ENCODE data around the gene PHF3. TPM values are rescaled to one million over a fixed set of nuclear protein-coding genes. Genes with fewer than 3 reads are reported as not detected.

PHF3 gene
- total RNA-seq, 1 experiment from 2014 or later = 56.4 TPM

- no peak for ATAC-seq
- H3K27me3 Mint-ChIP-seq (ENCODE audit: low read depth) = no peaks in the 10 kb centered on the region; the same call in 1 of the 2 replicates
Measured at GRCh38 chr6:63732336-63732735, 96.7 kb downstream of the PHF3 start.

DNA sequence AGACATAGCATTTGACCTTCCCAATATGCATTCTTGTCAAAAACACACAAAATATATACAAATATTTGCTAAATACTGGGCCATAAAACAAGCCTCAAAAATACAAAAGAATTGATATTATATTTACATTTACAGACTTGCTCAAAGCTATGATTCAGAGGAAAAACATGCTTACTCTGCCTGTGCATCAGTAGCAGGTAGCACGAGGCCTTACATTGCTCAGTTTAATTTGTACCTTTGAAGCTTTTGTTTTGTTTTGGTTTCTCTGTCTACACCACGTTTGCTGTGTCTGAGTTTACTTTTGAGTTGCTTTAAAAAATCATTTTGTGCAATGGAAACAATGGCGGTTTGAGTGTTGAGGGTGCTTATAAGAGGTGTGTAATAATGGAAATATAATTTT is 99.3 kb downstream of the PHF3 start:
- Mint-ChIP-seq H3K9me3 (peaks cover 27% of the 10 kb centered on the region), H3K36me3 (no peaks in the 10 kb centered on the region; the same call in 1 of the 2 replicates), H3K4me3 (no peak overlapping the region), H3K27ac (no peak overlapping the region), H3K4me1 (no peaks in the 10 kb centered on the region), H3K27me3 (ENCODE audit: low read depth) (no peaks in the 10 kb centered on the region; the same call in 1 of the 2 replicates)
- POLR2A ChIA-PET = no interaction called here
- no peak for ATAC-seq
- no peak for DNase-seq (ENCODE audit: low spot score)
- CTCF ChIA-PET = no interaction called here
- TF ChIP-seq, protein P1, sequence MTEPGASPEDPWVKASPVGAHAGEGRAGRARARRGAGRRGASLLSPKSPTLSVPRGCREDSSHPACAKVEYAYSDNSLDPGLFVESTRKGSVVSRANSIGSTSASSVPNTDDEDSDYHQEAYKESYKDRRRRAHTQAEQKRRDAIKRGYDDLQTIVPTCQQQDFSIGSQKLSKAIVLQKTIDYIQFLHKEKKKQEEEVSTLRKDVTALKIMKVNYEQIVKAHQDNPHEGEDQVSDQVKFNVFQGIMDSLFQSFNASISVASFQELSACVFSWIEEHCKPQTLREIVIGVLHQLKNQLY (CRISPR knock-in tag; IDR thresholded peaks at IDR 0.05) = no peak
- TF ChIP-seq ZNF232 (CRISPR knock-in tag; IDR thresholded peaks at IDR 0.05) (no peak), TEAD4 (CRISPR knock-in tag; IDR thresholded peaks at IDR 0.05) (no peak), ZBTB21 (CRISPR knock-in tag; IDR thresholded peaks at IDR 0.05; ENCODE audit: borderline replicate concordance) (no peak), ZNF219 (CRISPR knock-in tag; IDR thresholded peaks at IDR 0.05; ENCODE audit: borderline replicate concordance) (no peak), ATF6 (CRISPR knock-in tag; IDR thresholded peaks at IDR 0.05) (no peak), NR3C1 (CRISPR knock-in tag; conservative IDR thresholded peaks at IDR 0.05; ENCODE audit: low read depth) (no peak), FOXK1 (CRISPR knock-in tag; IDR thresholded peaks at IDR 0.05) (no peak), ESRRA (CRISPR knock-in tag; IDR thresholded peaks at IDR 0.05; ENCODE audit: borderline replicate concordance) (no peak), RELA (CRISPR knock-in tag; IDR thresholded peaks at IDR 0.05; ENCODE audit: borderline replicate concordance) (no peak)

More at GRCh38 chr6:63732336-63732735, 96.7 kb downstream of the PHF3 start:
- no peak overlapping the region for H3K27ac Mint-ChIP-seq
- DNase-seq (ENCODE audit: low spot score) = no peak
- H3K4me1 Mint-ChIP-seq = no peaks in the 10 kb centered on the region
- H3K36me3 Mint-ChIP-seq = no peaks in the 10 kb centered on the region; the same call in 1 of the 2 replicates
- CTCF ChIA-PET = no interaction called here
- H3K9me3 Mint-ChIP-seq = peaks cover 26% of the 10 kb centered on the region
- H3K4me3 Mint-ChIP-seq = no peak overlapping the region
- POLR2A ChIA-PET = no interaction called here
- no peak for TF ChIP-seq ZBTB21 (CRISPR knock-in tag; IDR thresholded peaks at IDR 0.05; ENCODE audit: borderline replicate concordance)
- TF ChIP-seq ELF4 (CRISPR knock-in tag; IDR thresholded peaks at IDR 0.05; ENCODE audit: low read depth) = no peak
- TF ChIP-seq, protein P2, sequence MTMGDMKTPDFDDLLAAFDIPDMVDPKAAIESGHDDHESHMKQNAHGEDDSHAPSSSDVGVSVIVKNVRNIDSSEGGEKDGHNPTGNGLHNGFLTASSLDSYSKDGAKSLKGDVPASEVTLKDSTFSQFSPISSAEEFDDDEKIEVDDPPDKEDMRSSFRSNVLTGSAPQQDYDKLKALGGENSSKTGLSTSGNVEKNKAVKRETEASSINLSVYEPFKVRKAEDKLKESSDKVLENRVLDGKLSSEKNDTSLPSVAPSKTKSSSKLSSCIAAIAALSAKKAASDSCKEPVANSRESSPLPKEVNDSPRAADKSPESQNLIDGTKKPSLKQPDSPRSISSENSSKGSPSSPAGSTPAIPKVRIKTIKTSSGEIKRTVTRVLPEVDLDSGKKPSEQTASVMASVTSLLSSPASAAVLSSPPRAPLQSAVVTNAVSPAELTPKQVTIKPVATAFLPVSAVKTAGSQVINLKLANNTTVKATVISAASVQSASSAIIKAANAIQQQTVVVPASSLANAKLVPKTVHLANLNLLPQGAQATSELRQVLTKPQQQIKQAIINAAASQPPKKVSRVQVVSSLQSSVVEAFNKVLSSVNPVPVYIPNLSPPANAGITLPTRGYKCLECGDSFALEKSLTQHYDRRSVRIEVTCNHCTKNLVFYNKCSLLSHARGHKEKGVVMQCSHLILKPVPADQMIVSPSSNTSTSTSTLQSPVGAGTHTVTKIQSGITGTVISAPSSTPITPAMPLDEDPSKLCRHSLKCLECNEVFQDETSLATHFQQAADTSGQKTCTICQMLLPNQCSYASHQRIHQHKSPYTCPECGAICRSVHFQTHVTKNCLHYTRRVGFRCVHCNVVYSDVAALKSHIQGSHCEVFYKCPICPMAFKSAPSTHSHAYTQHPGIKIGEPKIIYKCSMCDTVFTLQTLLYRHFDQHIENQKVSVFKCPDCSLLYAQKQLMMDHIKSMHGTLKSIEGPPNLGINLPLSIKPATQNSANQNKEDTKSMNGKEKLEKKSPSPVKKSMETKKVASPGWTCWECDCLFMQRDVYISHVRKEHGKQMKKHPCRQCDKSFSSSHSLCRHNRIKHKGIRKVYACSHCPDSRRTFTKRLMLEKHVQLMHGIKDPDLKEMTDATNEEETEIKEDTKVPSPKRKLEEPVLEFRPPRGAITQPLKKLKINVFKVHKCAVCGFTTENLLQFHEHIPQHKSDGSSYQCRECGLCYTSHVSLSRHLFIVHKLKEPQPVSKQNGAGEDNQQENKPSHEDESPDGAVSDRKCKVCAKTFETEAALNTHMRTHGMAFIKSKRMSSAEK (CRISPR knock-in tag; IDR thresholded peaks at IDR 0.05; ENCODE audit: borderline replicate concordance) = no peak
- no peak for TF ChIP-seq ESRRA (CRISPR knock-in tag; IDR thresholded peaks at IDR 0.05; ENCODE audit: borderline replicate concordance)
- TF ChIP-seq TP53 (CRISPR knock-in tag; IDR thresholded peaks at IDR 0.05) = no peak
- no peak for TF ChIP-seq PRRX2 (CRISPR knock-in tag; IDR thresholded peaks at IDR 0.05)
- TF ChIP-seq MXD4 (CRISPR knock-in tag; IDR thresholded peaks at IDR 0.05; ENCODE audit: borderline replicate concordance) = no peak
- TF ChIP-seq FOXP1 (CRISPR knock-in tag; IDR thresholded peaks at IDR 0.05; ENCODE audit: borderline replicate concordance) = no peak
- TF ChIP-seq AR (CRISPR knock-in tag; IDR thresholded peaks at IDR 0.05) = no peak
- no peak for TF ChIP-seq OVOL2 (CRISPR knock-in tag; IDR thresholded peaks at IDR 0.05; ENCODE audit: borderline replicate concordance)
- TF ChIP-seq NFE2L1 (CRISPR knock-in tag; IDR thresholded peaks at IDR 0.05) = no peak
- TF ChIP-seq HMGA2 (CRISPR knock-in tag; IDR thresholded peaks at IDR 0.05) = no peak
- TF ChIP-seq ZNF512 (CRISPR knock-in tag; IDR thresholded peaks at IDR 0.05; ENCODE audit: borderline replicate concordance) = no peak
- TF ChIP-seq ZNF396 (CRISPR knock-in tag; IDR thresholded peaks at IDR 0.05; ENCODE audit: borderline replicate concordance) = no peak
